ENCODE data around the gene AHCYL1. TPM values are rescaled to one million over a fixed set of nuclear protein-coding genes. Genes with fewer than 3 reads are reported as not detected.

AHCYL1 gene
- total and polyA plus RNA-seq, 2 donors (not counting 3 experiments of a cell fraction or from before 2014, with no cell fraction given) = 49.2 to 74.2 TPM

DNA sequence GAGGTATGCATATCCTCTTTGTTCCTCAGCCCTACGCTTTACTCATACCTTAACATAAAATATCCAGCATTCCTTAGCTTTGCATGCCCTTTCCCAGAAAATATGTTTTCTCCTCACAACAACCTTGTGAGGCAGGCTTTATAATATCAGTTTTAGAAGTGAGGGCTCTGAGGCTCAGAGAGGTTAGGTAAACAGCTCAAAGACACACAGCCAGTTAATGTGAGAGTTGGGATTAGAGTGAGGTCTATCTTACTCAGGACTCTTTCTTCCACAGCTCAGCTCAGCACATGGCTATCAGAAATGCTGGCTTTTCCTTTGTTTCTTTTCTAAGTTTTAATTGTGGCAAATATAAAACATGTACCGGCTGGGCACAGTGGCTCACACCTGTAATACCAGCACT is 46.0 kb upstream of the AHCYL1 start:
- dilution Hi-C loops (cut with MboI; ENCODE audit: extremely low pct_ligation_motif_present, low sequenced_read_pairs) (no loop called here), intact Hi-C loops (cut with micrococcal nuclease) (no loop called here)
- ChIA-PET CTCF (no interaction called here), POLR2A (no interaction called here)
- no peaks in the 10 kb centered on the region for H3K36me3 ChIP-seq (ENCODE audit: control insufficient read depth in 2 of 2, extremely low read depth in 1 of 2, insufficient read depth in 2 of 2, low read length in 2 of 2)
- no peaks in the 10 kb centered on the region for H3K9me3 ChIP-seq (replicated peaks; ENCODE audit: control insufficient read depth, insufficient read depth, low read length)
- H3K27ac ChIP-seq (ENCODE audit: insufficient read depth, low read depth, low read length) = no peak overlapping the region
- H3K9me1 ChIP-seq (replicated peaks; ENCODE audit: control insufficient read depth, extremely low read depth, insufficient read depth, low read length) = no peaks in the 10 kb centered on the region
- no peak overlapping the region for H3K4me3 ChIP-seq (replicated peaks in 1 of 3; ENCODE audit: insufficient read depth in 1 of 3, low read depth in 1 of 3, low read length in 3 of 3)
- DNase-seq (ENCODE audit: low read depth, low spot score) (no peak), FAIRE-seq (no peak)
- no peak overlapping the region for H3K4me2 ChIP-seq (ENCODE audit: insufficient read depth, low read length)
- peaks cover 8% of the 10 kb centered on the region for H3K4me1 ChIP-seq (ENCODE audit: control insufficient read depth, extremely low read depth, insufficient read depth, low read length)
- H2AFZ ChIP-seq (ENCODE audit: low read depth, low read length) = no peak overlapping the region
- H4K20me1 ChIP-seq (replicated peaks; ENCODE audit: control insufficient read depth, extremely low read depth, insufficient read depth, low read length) = no peaks in the 10 kb centered on the region
- TF ChIP-seq MAX (IDR thresholded peaks at IDR 0.05; ENCODE audit: insufficient read depth, insufficient read length) = no peak
- TF ChIP-seq EZH2 (IDR thresholded peaks at IDR 0.05; ENCODE audit: borderline replicate concordance, low read depth, low read length, severe bottlenecking) = no peak
- no peak for TF ChIP-seq CTCF (IDR thresholded peaks at IDR 0.05; ENCODE audit: extremely low read depth in 1 of 2, insufficient read depth in 1 of 2, low read depth in 1 of 2, low read length in 2 of 2)
- no peak for TF ChIP-seq FOS (IDR thresholded peaks at IDR 0.05; ENCODE audit: borderline replicate concordance, insufficient read depth, low read length)
- no peak for TF ChIP-seq POLR2A (IDR thresholded peaks at IDR 0.05; ENCODE audit: low read depth, low read length)
- TF ChIP-seq JUN (IDR thresholded peaks at IDR 0.05; ENCODE audit: borderline replicate concordance, insufficient read depth, insufficient read length, low read depth) = no peak
- no peak for TF ChIP-seq GATA2 (IDR thresholded peaks at IDR 0.05; ENCODE audit: insufficient read depth, insufficient read length, low read depth, low read length)
- no peak for TF ChIP-seq POLR2AphosphoS5 (IDR thresholded peaks at IDR 0.05; ENCODE audit: insufficient read depth, low read depth, low read length)
- TF ChIP-seq MYC (IDR thresholded peaks at IDR 0.05; ENCODE audit: low read depth, low read length) = no peak
- H3K79me2 ChIP-seq (ENCODE audit: control insufficient read depth, insufficient read depth, low read length) = no peaks in the 10 kb centered on the region
- peaks cover 0 to 4% of the 10 kb centered on the region in 2 experiments for H3K27me3 ChIP-seq (ENCODE audit: control insufficient read depth in 2 of 2, insufficient read depth in 2 of 2, low read length in 2 of 2)
- BruUV-seq (replicated peaks) = no TSS peak
- H3K9ac ChIP-seq (replicated peaks; ENCODE audit: extremely low read depth, insufficient read depth, low read length) = no peak overlapping the region
